ENCODE data around the gene C1RL. TPM values are rescaled to one million over a fixed set of nuclear protein-coding genes. Genes with fewer than 3 reads are reported as not detected.

C1RL gene
- total RNA-seq, 4 donors from 2014 or later = 15.4 to 121 (median 37.4) TPM

- Histone ChIP-seq H3K27me3 (no peaks in the 10 kb centered on the region), H3K4me1 (peaks cover 0 to 7% of the 10 kb centered on the region in 2 donors)
These were observed 21.1 kb upstream of the C1RL start, which contains the start of gene CLSTN3 for GRCh38 chr12:7129872-7130691. TSS of gene CLSTN3 (plus strand) at chr12:7130371. CDS start at chr12:7130649, 278 bp downstream.

GRCh38 chr12:7129287-7129871, 20.4 kb upstream of the C1RL start:
- Histone ChIP-seq H3K4me3 (peak overlapping the region; percentile 46 to 67), H3K9me3 (no peaks in the 10 kb centered on the region), H3K27me3 (no peaks in the 10 kb centered on the region), H3K27ac (peak overlapping the region; percentile 85), H3K36me3 (no peaks in the 10 kb centered on the region), H3K4me1 (peaks cover 0 to 7% of the 10 kb centered on the region in 2 donors)
- TF ChIP-seq CTCF (IDR thresholded peaks at IDR 0.05) (no peak), POLR2A (IDR thresholded peaks at IDR 0.05) (no peak)
- no peak for DNase-seq
- intact Hi-C loops (cut with DNase I; ENCODE audit: low total_unique reads) = no loop called here

More at GRCh38 chr12:7129872-7130691, 21.1 kb upstream of the C1RL start, which contains the start of gene CLSTN3:
- H3K36me3 ChIP-seq = no peaks in the 10 kb centered on the region
- intact Hi-C loops (cut with DNase I; ENCODE audit: low total_unique reads) = no loop called here
- peak within 1 kb of the TSS; percentile 85 for H3K27ac ChIP-seq
- H3K4me3 ChIP-seq = peak within 1 kb of the TSS; percentile 46 to 67
- TF ChIP-seq POLR2A (IDR thresholded peaks at IDR 0.05) (peak in 1 of 2 donors; percentile 40), CTCF (IDR thresholded peaks at IDR 0.05) (no peak)
- no peaks in the 10 kb centered on the region for H3K9me3 ChIP-seq
- peak; percentile 83 to 92 for DNase-seq

- Histone ChIP-seq H3K4me3 (peak within 1 kb of the TSS; percentile 46 to 67), H3K27me3 (no peaks in the 10 kb centered on the region), H3K36me3 (no peaks in the 10 kb centered on the region), H3K9me3 (no peaks in the 10 kb centered on the region), H3K27ac (peak within 1 kb of the TSS; percentile 85), H3K4me1 (peaks cover 0 to 7% of the 10 kb centered on the region in 2 donors)
- intact Hi-C loops (cut with DNase I; ENCODE audit: low total_unique reads) = no loop called here
- peak; percentile 43 to 54 for DNase-seq
- TF ChIP-seq CTCF (IDR thresholded peaks at IDR 0.05) = no peak
- TF ChIP-seq POLR2A (IDR thresholded peaks at IDR 0.05) = no peak
These were observed 19.8 kb upstream of the C1RL start, which contains the start of gene RBP5 for GRCh38 chr12:7128681-7129286. TSS of gene RBP5 (minus strand) at chr12:7128889. CDS start at chr12:7128775, 114 bp downstream.

- Histone ChIP-seq H3K27ac (peak overlapping the region; percentile 45 to 52), H3K36me3 (no peaks in the 10 kb centered on the region), H3K4me3 (no peak overlapping the region), H3K27me3 (no peaks in the 10 kb centered on the region), H3K9me3 (no peaks in the 10 kb centered on the region), H3K4me1 (peaks cover 0 to 7% of the 10 kb centered on the region in 2 donors)
- TF ChIP-seq POLR2A (IDR thresholded peaks at IDR 0.05) (no peak), CTCF (IDR thresholded peaks at IDR 0.05) (no peak)
- no peak for DNase-seq
- intact Hi-C loops (cut with DNase I; ENCODE audit: low total_unique reads) = no loop called here
These were observed 19.1 kb upstream of the C1RL start for GRCh38 chr12:7127916-7128626.

All from uterus (tissue), 4 donors.